ENCODE measurements around the gene SDHA. TPM values are rescaled to one million over a fixed set of nuclear protein-coding genes. Genes with fewer than 3 reads are reported as not detected.

SDHA gene
- total and polyA plus RNA-seq, 2 experiments from 2014 or later = 247 to 328 TPM

- Histone ChIP-seq H3K4me1 (ENCODE audit: low read depth) (peaks cover 31% of the 10 kb centered on the region), H3K27ac (peak overlapping the region; percentile 45), H3K9me3 (ENCODE audit: low read depth) (no peaks in the 10 kb centered on the region), H3K36me3 (peaks cover 8% of the 10 kb centered on the region), H3K4me3 (no peak overlapping the region), H3K27me3 (no peaks in the 10 kb centered on the region)
- no peak for TF ChIP-seq CTCF (IDR thresholded peaks at IDR 0.05; ENCODE audit: low read depth, low read length)
- DNase-seq (ENCODE audit: low read depth in 1 of 2, low spot score in 1 of 2) = no peak
These were observed 16.4 kb upstream of the SDHA start for GRCh38 chr5:201672-202071.

- Histone ChIP-seq H3K36me3 (peaks cover 8% of the 10 kb centered on the region), H3K9me3 (ENCODE audit: low read depth) (no peaks in the 10 kb centered on the region), H3K27me3 (no peaks in the 10 kb centered on the region), H3K4me1 (ENCODE audit: low read depth) (peaks cover 48% of the 10 kb centered on the region), H3K4me3 (no peak overlapping the region), H3K27ac (peak overlapping the region; percentile 95)
- TF ChIP-seq CTCF (IDR thresholded peaks at IDR 0.05; ENCODE audit: low read depth, low read length) = no peak
- no peak for DNase-seq (ENCODE audit: low read depth in 1 of 2, low spot score in 1 of 2)
These were observed 14.7 kb upstream of the SDHA start for GRCh38 chr5:203246-203930.

- no peak for DNase-seq (ENCODE audit: low read depth in 1 of 2, low spot score in 1 of 2)
- Histone ChIP-seq H3K27me3 (no peaks in the 10 kb centered on the region), H3K36me3 (peaks cover 8% of the 10 kb centered on the region), H3K4me1 (ENCODE audit: low read depth) (peaks cover 53% of the 10 kb centered on the region), H3K27ac (peak overlapping the region; percentile 95), H3K9me3 (ENCODE audit: low read depth) (no peaks in the 10 kb centered on the region), H3K4me3 (no peak overlapping the region)
- TF ChIP-seq CTCF (IDR thresholded peaks at IDR 0.05; ENCODE audit: low read depth, low read length) = no peak
These were observed 14.1 kb upstream of the SDHA start for GRCh38 chr5:204001-204400.

GRCh38 chr5:204462-204861 is 13.7 kb upstream of the SDHA start:
- no peak for TF ChIP-seq CTCF (IDR thresholded peaks at IDR 0.05; ENCODE audit: low read depth, low read length)
- Histone ChIP-seq H3K4me3 (no peak overlapping the region), H3K4me1 (ENCODE audit: low read depth) (peaks cover 53% of the 10 kb centered on the region), H3K27me3 (no peaks in the 10 kb centered on the region), H3K27ac (peak overlapping the region; percentile 95), H3K9me3 (ENCODE audit: low read depth) (no peaks in the 10 kb centered on the region), H3K36me3 (peaks cover 8% of the 10 kb centered on the region)
- DNase-seq (ENCODE audit: low read depth in 1 of 2, low spot score in 1 of 2) = no peak

- TF ChIP-seq CTCF (IDR thresholded peaks at IDR 0.05; ENCODE audit: low read depth, low read length) = no peak
- Histone ChIP-seq H3K4me1 (ENCODE audit: low read depth) (peaks cover 54% of the 10 kb centered on the region), H3K27me3 (no peaks in the 10 kb centered on the region), H3K9me3 (ENCODE audit: low read depth) (no peaks in the 10 kb centered on the region), H3K4me3 (no peak overlapping the region), H3K27ac (peak overlapping the region; percentile 95), H3K36me3 (peaks cover 8% of the 10 kb centered on the region)
- no peak for DNase-seq (ENCODE audit: low read depth in 1 of 2, low spot score in 1 of 2)
These were observed 13.0 kb upstream of the SDHA start for GRCh38 chr5:204966-205670.
